Esophagus (tissue), 2 donors: ENCODE measurements around the gene RNF123. TPM values are rescaled to one million over a fixed set of nuclear protein-coding genes. Genes with fewer than 3 reads are reported as not detected.

ENCODE experiments used
- H3K27ac ChIP-seq, 2 donors: one replicate each; pipeline ENCODE4 v1.5.1; 2013; ENCODE audit warnings: low read depth in 2 of 2, mild to moderate bottlenecking in 2 of 2, inconsistent platforms in 1 of 2, low read length in 1 of 2, moderate library complexity in 1 of 2
- H3K27me3 ChIP-seq, 2 donors: one replicate each; pipeline ENCODE4 v1.6.1; 2013; ENCODE audit warnings: low read length in 2 of 2, control low read depth in 1 of 2, mild to moderate bottlenecking in 1 of 2; ENCODE audit not compliant: insufficient read depth in 2 of 2, control insufficient read depth in 1 of 2
- H3K36me3 ChIP-seq, 2 donors: one replicate each; pipeline ENCODE4 v1.6.1; 2013; ENCODE audit warnings: low read length in 1 of 2; ENCODE audit not compliant: control insufficient read depth in 2 of 2, insufficient read depth in 2 of 2
- H3K4me1 ChIP-seq, 2 donors: one replicate each; pipeline ENCODE4 v1.6.1; 2013; ENCODE audit warnings: low read length in 1 of 2; ENCODE audit not compliant: control insufficient read depth in 2 of 2, insufficient read depth in 2 of 2
- H3K4me3 ChIP-seq, 2 donors: one replicate each; pipeline ENCODE4 v1.5.1; 2013; ENCODE audit warnings: low read length in 2 of 2, mild to moderate bottlenecking in 2 of 2, low read depth in 1 of 2, moderate library complexity in 1 of 2
- H3K9me3 ChIP-seq, 2 donors: one replicate each; pipeline ENCODE4 v1.6.1; 2013; ENCODE audit warnings: mild to moderate bottlenecking in 2 of 2, low read depth in 1 of 2, low read length in 1 of 2, moderate library complexity in 1 of 2; ENCODE audit not compliant: control insufficient read depth in 2 of 2, insufficient read depth in 1 of 2
- WGBS, 2 donors: extraction: QIAGEN DNeasy Blood & Tissue Kit; methylation state at CpG; one replicate each; pipeline ENCODE4 v1.1.7; 2013; 5-methylcytosine and 5-hydroxymethylcytosine counted together
- polyA plus RNA-seq, 2 donors: library from polyadenylated mRNA; stranded (reverse); fragments of 200-250 nt; gene quantifications; one replicate each; pipeline ENCODE4 v1.2.3, GENCODE V29; 2013
- donor health status: healthy with polysubstance abuse.
- donor health status: Bipolar disorder and iron deficiency.

Gene RNF123
- polyA plus RNA-seq, 2 donors: 14.7 to 16.9 TPM

GRCh38 chr3:49650177-49650576, 39.2 kb upstream of the RNF123 start:
- WGBS, 2 donors: 70 to 93% methylated on average over 1 of the region's 1 CpG
- no peaks in the 10 kb centered on the region for H3K27me3 ChIP-seq
- no peaks in the 10 kb centered on the region for H3K9me3 ChIP-seq
- H3K36me3 ChIP-seq: no peaks in the 10 kb centered on the region
- no peak overlapping the region for H3K27ac ChIP-seq
- peaks cover 0 to under 1% of the 10 kb centered on the region in 2 donors for H3K4me1 ChIP-seq
- H3K4me3 ChIP-seq: no peak overlapping the region

GRCh38 chr3:49650637-49651036, 38.7 kb upstream of the RNF123 start:
- Histone ChIP-seq H3K9me3 (no peaks in the 10 kb centered on the region), H3K4me1 (peaks cover 0 to 2% of the 10 kb centered on the region in 2 donors), H3K36me3 (no peaks in the 10 kb centered on the region), H3K4me3 (no peak overlapping the region), H3K27me3 (no peaks in the 10 kb centered on the region), H3K27ac (no peak overlapping the region)
- 74 to 76% methylated on average over 8 of the region's 8 CpGs for WGBS, 2 donors

- H3K4me3 ChIP-seq: no peak overlapping the region
- no peak overlapping the region for H3K27ac ChIP-seq
- H3K27me3 ChIP-seq: no peaks in the 10 kb centered on the region
- WGBS, 2 donors: 89 to 90% methylated on average over 36 of the region's 36 CpGs
- peaks cover 0 to 2% of the 10 kb centered on the region in 2 donors for H3K4me1 ChIP-seq
- no peaks in the 10 kb centered on the region for H3K36me3 ChIP-seq
- no peaks in the 10 kb centered on the region for H3K9me3 ChIP-seq
Observed at GRCh38 chr3:49652218-49652902, 37.0 kb upstream of the RNF123 start.

GRCh38 chr3:49652903-49653415, 36.4 kb upstream of the RNF123 start:
- WGBS, 2 donors: 83 to 87% methylated on average over 21 of the region's 21 CpGs
- Histone ChIP-seq H3K4me3 (no peak overlapping the region), H3K4me1 (peaks cover 0 to 2% of the 10 kb centered on the region in 2 donors), H3K9me3 (no peaks in the 10 kb centered on the region), H3K27me3 (no peaks in the 10 kb centered on the region), H3K27ac (no peak overlapping the region), H3K36me3 (no peaks in the 10 kb centered on the region)

- Histone ChIP-seq H3K27me3 (no peaks in the 10 kb centered on the region), H3K36me3 (no peaks in the 10 kb centered on the region), H3K4me1 (peaks cover 0 to 2% of the 10 kb centered on the region in 2 donors), H3K27ac (no peak overlapping the region), H3K4me3 (no peak overlapping the region), H3K9me3 (no peaks in the 10 kb centered on the region)
- WGBS, 2 donors: 85 to 87% methylated on average over 8 of the region's 8 CpGs
Observed at GRCh38 chr3:49653621-49654020, 35.7 kb upstream of the RNF123 start.

GRCh38 chr3:49654176-49654825, 35.1 kb upstream of the RNF123 start:
- H3K27ac ChIP-seq: no peak overlapping the region
- peaks cover 0 to 2% of the 10 kb centered on the region in 2 donors for H3K4me1 ChIP-seq
- H3K27me3 ChIP-seq: no peaks in the 10 kb centered on the region
- no peaks in the 10 kb centered on the region for H3K36me3 ChIP-seq
- H3K4me3 ChIP-seq: no peak overlapping the region
- 91 to 93% methylated on average over 17 of the region's 17 CpGs for WGBS, 2 donors
- H3K9me3 ChIP-seq: no peaks in the 10 kb centered on the region

- Histone ChIP-seq H3K36me3 (no peaks in the 10 kb centered on the region), H3K4me1 (peaks cover 0 to 2% of the 10 kb centered on the region in 2 donors), H3K4me3 (no peak overlapping the region), H3K27me3 (no peaks in the 10 kb centered on the region), H3K9me3 (no peaks in the 10 kb centered on the region), H3K27ac (no peak overlapping the region)
- 47 to 62% methylated on average over 7 to 10 of the region's 10 CpGs for WGBS, 2 donors
Observed at GRCh38 chr3:49654955-49655556, 34.3 kb upstream of the RNF123 start.

- Histone ChIP-seq H3K36me3 (no peaks in the 10 kb centered on the region), H3K4me1 (peaks cover 0 to 2% of the 10 kb centered on the region in 2 donors), H3K9me3 (no peaks in the 10 kb centered on the region), H3K4me3 (no peak overlapping the region), H3K27ac (no peak overlapping the region), H3K27me3 (no peaks in the 10 kb centered on the region)
- WGBS, 2 donors: 95 to 96% methylated on average over 19 of the region's 19 CpGs
Observed at GRCh38 chr3:49655731-49656285, 33.5 kb upstream of the RNF123 start.

GRCh38 chr3:49656541-49657112, 32.7 kb upstream of the RNF123 start:
- Histone ChIP-seq H3K27ac (no peak overlapping the region), H3K36me3 (no peaks in the 10 kb centered on the region), H3K4me3 (no peak overlapping the region), H3K27me3 (no peaks in the 10 kb centered on the region), H3K4me1 (peaks cover 0 to 2% of the 10 kb centered on the region in 2 donors), H3K9me3 (no peaks in the 10 kb centered on the region)
- 63 to 68% methylated on average over 18 of the region's 18 CpGs for WGBS, 2 donors
